ENCODE results near the gene PLK1. TPM values are rescaled to one million over a fixed set of nuclear protein-coding genes. Genes with fewer than 3 reads are reported as not detected.
A peak's percentile ranks its signal among the peaks of the same experiment; 100 is the strongest.

PLK1 gene
- polyA plus RNA-seq, 2 donors: 5.1 to 16.3 TPM

DNA sequence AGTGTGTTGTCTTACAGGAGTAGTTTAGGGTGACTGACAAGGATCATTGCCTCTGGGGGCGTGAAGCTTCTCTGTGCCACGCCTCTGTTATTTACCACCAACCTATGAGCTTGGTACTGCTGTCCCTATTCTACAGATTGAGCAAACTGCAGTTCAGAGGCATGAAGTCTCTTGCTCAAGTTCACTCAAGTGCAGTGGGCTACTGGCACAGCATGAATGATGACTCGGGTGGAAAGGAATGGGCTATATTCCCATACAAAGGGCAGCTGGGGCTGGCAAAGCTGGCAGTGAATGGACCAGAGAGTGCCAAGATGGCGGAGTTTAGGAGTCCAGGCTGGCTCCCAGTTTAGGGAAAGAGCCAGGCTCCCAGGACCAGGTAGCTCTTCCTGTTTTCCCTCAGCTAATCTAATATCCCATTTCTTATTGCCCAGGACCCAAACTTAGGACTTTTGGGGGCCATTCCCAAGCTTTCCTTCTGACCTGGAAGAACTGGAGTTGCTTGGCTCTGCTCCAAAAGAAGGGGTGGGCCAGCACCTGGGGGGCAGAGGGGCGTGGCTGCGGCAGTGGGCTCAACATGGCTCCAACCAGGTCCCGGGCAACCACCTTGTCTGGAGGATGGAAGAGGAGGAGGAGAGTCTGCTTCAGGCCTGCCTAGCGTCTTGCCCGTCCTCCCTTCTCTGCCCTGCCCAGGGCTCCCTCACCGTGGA is 12.9 kb downstream of the PLK1 start:
- H3K27ac ChIP-seq (ENCODE audit: low read depth in 2 of 2, low read length in 1 of 2): no peak overlapping the region
- no peaks in the 10 kb centered on the region for H3K9me3 ChIP-seq (ENCODE audit: control insufficient read depth in 2 of 2, insufficient read depth in 1 of 2, low read depth in 1 of 2, low read length in 1 of 2)
- WGBS, 2 donors: 89 to 93% methylated on average over 9 to 10 of the region's 10 CpGs
- H3K36me3 ChIP-seq (ENCODE audit: control insufficient read depth in 2 of 2, insufficient read depth in 2 of 2, low read length in 1 of 2): peaks cover 17 to 41% of the 10 kb centered on the region in 2 donors
- no peak overlapping the region for H3K4me3 ChIP-seq (ENCODE audit: low read depth in 1 of 2, low read length in 2 of 2)
- H3K27me3 ChIP-seq (ENCODE audit: control insufficient read depth in 1 of 2, insufficient read depth in 2 of 2, low read length in 2 of 2): no peaks in the 10 kb centered on the region
- no peaks in the 10 kb centered on the region for H3K4me1 ChIP-seq (ENCODE audit: control insufficient read depth in 2 of 2, insufficient read depth in 2 of 2, low read length in 1 of 2)

DNA sequence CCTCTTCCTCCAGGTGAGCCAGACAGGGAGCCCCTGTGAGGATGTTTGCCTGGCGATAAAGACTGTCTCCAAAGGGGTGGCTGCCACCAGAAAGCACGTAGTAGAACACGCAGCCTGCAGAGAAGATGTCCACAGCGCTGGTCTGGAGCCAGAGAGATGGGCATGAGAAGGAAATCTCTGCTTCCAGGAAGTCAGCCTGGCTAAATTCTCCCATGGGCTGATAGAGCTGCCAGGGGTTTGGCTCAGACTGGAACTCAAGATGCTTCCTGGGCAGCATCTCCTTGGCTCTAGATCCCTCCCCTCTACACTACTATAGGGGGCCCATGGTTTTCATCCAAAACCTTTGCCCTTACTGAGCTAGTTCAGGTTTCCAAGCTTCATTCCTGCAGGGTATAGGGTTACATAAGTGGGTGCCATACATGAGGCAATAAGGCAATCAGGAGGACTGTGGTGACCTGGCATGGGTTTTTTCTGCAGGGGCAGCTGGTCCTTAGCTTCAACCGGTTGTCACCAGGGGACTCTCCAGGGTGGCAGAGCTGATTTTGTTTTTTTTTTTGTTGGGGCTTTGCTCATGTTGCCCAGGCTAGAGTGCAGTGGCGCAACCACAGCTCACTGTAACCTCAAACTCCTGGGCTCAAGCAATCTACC is 13.6 kb downstream of the PLK1 start:
- H3K4me1 ChIP-seq (ENCODE audit: control insufficient read depth in 2 of 2, insufficient read depth in 2 of 2, low read length in 1 of 2): no peaks in the 10 kb centered on the region
- peaks cover 17 to 37% of the 10 kb centered on the region in 2 donors for H3K36me3 ChIP-seq (ENCODE audit: control insufficient read depth in 2 of 2, insufficient read depth in 2 of 2, low read length in 1 of 2)
- H3K4me3 ChIP-seq (ENCODE audit: low read depth in 1 of 2, low read length in 2 of 2): no peak overlapping the region
- WGBS, 2 donors: 95 to 96% methylated on average over 6 of the region's 6 CpGs
- H3K27me3 ChIP-seq (ENCODE audit: control insufficient read depth in 1 of 2, insufficient read depth in 2 of 2, low read length in 2 of 2): no peaks in the 10 kb centered on the region
- H3K27ac ChIP-seq (ENCODE audit: low read depth in 2 of 2, low read length in 1 of 2): no peak overlapping the region
- H3K9me3 ChIP-seq (ENCODE audit: control insufficient read depth in 2 of 2, insufficient read depth in 1 of 2, low read depth in 1 of 2, low read length in 1 of 2): no peaks in the 10 kb centered on the region

DNA sequence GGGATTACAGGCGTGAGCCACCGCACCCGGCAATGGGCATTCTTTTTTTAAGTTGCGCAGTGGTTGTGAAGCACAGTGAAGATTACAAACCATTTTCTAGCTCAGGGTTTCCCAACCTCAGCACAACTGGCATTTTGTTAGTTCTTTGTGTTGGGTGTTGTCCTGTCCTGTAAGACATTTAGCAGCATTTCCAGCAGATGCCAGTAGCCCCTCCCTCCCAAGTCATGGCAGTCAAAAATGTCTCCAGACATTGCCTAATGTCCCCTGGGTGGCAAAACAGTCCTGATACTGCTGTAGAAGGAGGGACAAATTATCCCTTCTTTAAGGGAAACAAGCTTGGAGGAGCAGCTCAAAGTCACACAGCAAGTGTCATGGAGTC is 15.6 kb downstream of the PLK1 start:
- H3K27ac ChIP-seq (ENCODE audit: low read depth in 2 of 2, low read length in 1 of 2): no peak overlapping the region
- peaks cover 10 to 20% of the 10 kb centered on the region in 2 donors for H3K36me3 ChIP-seq (ENCODE audit: control insufficient read depth in 2 of 2, insufficient read depth in 2 of 2, low read length in 1 of 2)
- no peaks in the 10 kb centered on the region for H3K9me3 ChIP-seq (ENCODE audit: control insufficient read depth in 2 of 2, insufficient read depth in 1 of 2, low read depth in 1 of 2, low read length in 1 of 2)
- H3K4me1 ChIP-seq (ENCODE audit: control insufficient read depth in 2 of 2, insufficient read depth in 2 of 2, low read length in 1 of 2): no peaks in the 10 kb centered on the region
- whole genome bisulfite sequencing, 2 donors: 93 to 95% methylated on average over 4 of the region's 4 CpGs
- H3K27me3 ChIP-seq (ENCODE audit: control insufficient read depth in 1 of 2, insufficient read depth in 2 of 2, low read length in 2 of 2): no peaks in the 10 kb centered on the region
- no peak overlapping the region for H3K4me3 ChIP-seq (ENCODE audit: low read depth in 1 of 2, low read length in 2 of 2)

- H3K27ac ChIP-seq (ENCODE audit: low read depth in 2 of 2, low read length in 1 of 2): no peak overlapping the region
- no peak overlapping the region for H3K4me3 ChIP-seq (ENCODE audit: low read depth in 1 of 2, low read length in 2 of 2)
- H3K4me1 ChIP-seq (ENCODE audit: control insufficient read depth in 2 of 2, insufficient read depth in 2 of 2, low read length in 1 of 2): no peaks in the 10 kb centered on the region
- no peaks in the 10 kb centered on the region for H3K9me3 ChIP-seq (ENCODE audit: control insufficient read depth in 2 of 2, insufficient read depth in 1 of 2, low read depth in 1 of 2, low read length in 1 of 2)
- H3K36me3 ChIP-seq (ENCODE audit: control insufficient read depth in 2 of 2, insufficient read depth in 2 of 2, low read length in 1 of 2): peaks cover 5 to 14% of the 10 kb centered on the region in 2 donors
- WGBS, 2 donors: 25 to 32% methylated on average over 32 of the region's 32 CpGs
- H3K27me3 ChIP-seq (ENCODE audit: control insufficient read depth in 1 of 2, insufficient read depth in 2 of 2, low read length in 2 of 2): no peaks in the 10 kb centered on the region
Measured at GRCh38 chr16:23694644-23695373, 16.1 kb downstream of the PLK1 start.

DNA sequence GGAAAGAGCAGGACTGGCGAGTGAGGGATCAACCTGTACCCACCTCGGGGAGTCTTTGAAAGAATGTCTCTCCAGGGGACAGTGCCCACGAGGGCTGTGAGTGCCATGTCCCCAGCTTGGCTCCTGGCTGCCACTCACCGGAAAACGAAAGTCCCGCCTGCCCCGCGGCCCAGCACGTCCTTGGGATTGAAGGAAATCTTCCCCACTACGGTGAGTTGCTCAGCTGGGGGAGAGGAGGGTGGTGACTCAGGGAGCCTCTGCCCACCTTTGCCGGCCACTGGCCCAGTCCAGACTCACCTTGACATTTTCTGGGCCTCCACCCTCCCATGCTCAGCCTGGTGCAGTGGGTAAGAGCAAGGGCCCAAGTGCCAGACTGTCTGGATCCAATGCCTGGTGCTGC is 17.1 kb downstream of the PLK1 start:
- Histone ChIP-seq H3K36me3 (ENCODE audit: control insufficient read depth in 2 of 2, insufficient read depth in 2 of 2, low read length in 1 of 2) (peaks cover 0 to 6% of the 10 kb centered on the region in 2 donors), H3K4me3 (ENCODE audit: low read depth in 1 of 2, low read length in 2 of 2) (no peak overlapping the region), H3K9me3 (ENCODE audit: control insufficient read depth in 2 of 2, insufficient read depth in 1 of 2, low read depth in 1 of 2, low read length in 1 of 2) (no peaks in the 10 kb centered on the region), H3K27ac (ENCODE audit: low read depth in 2 of 2, low read length in 1 of 2) (no peak overlapping the region), H3K27me3 (ENCODE audit: control insufficient read depth in 1 of 2, insufficient read depth in 2 of 2, low read length in 2 of 2) (no peaks in the 10 kb centered on the region), H3K4me1 (ENCODE audit: control insufficient read depth in 2 of 2, insufficient read depth in 2 of 2, low read length in 1 of 2) (no peaks in the 10 kb centered on the region)
- WGBS, 2 donors: 82 to 87% methylated on average over 11 of the region's 11 CpGs

GRCh38 chr16:23699100-23699499 is 20.4 kb downstream of the PLK1 start:
- Histone ChIP-seq H3K36me3 (ENCODE audit: control insufficient read depth in 2 of 2, insufficient read depth in 2 of 2, low read length in 1 of 2) (no peaks in the 10 kb centered on the region), H3K27me3 (ENCODE audit: control insufficient read depth in 1 of 2, insufficient read depth in 2 of 2, low read length in 2 of 2) (no peaks in the 10 kb centered on the region), H3K4me3 (ENCODE audit: low read depth in 1 of 2, low read length in 2 of 2) (no peak overlapping the region), H3K4me1 (ENCODE audit: control insufficient read depth in 2 of 2, insufficient read depth in 2 of 2, low read length in 1 of 2) (no peaks in the 10 kb centered on the region), H3K9me3 (ENCODE audit: control insufficient read depth in 2 of 2, insufficient read depth in 1 of 2, low read depth in 1 of 2, low read length in 1 of 2) (no peaks in the 10 kb centered on the region), H3K27ac (ENCODE audit: low read depth in 2 of 2, low read length in 1 of 2) (peak overlapping the region in 1 of 2 donors; percentile 26)
- 51 to 54% methylated on average over 4 of the region's 4 CpGs for WGBS, 2 donors

- Histone ChIP-seq H3K36me3 (ENCODE audit: control insufficient read depth in 2 of 2, insufficient read depth in 2 of 2, low read length in 1 of 2) (no peaks in the 10 kb centered on the region), H3K9me3 (ENCODE audit: control insufficient read depth in 2 of 2, insufficient read depth in 1 of 2, low read depth in 1 of 2, low read length in 1 of 2) (peaks cover 0 to 5% of the 10 kb centered on the region in 2 donors), H3K4me3 (ENCODE audit: low read depth in 1 of 2, low read length in 2 of 2) (no peak overlapping the region), H3K27me3 (ENCODE audit: control insufficient read depth in 1 of 2, insufficient read depth in 2 of 2, low read length in 2 of 2) (no peaks in the 10 kb centered on the region), H3K4me1 (ENCODE audit: control insufficient read depth in 2 of 2, insufficient read depth in 2 of 2, low read length in 1 of 2) (no peaks in the 10 kb centered on the region), H3K27ac (ENCODE audit: low read depth in 2 of 2, low read length in 1 of 2) (no peak overlapping the region)
- WGBS, 2 donors: 78 to 82% methylated on average over 2 of the region's 2 CpGs
Measured at GRCh38 chr16:23700093-23700492, 21.4 kb downstream of the PLK1 start.

GRCh38 chr16:23700509-23700908 is 21.8 kb downstream of the PLK1 start:
- WGBS, 2 donors: 26 to 38% methylated on average over 8 of the region's 8 CpGs
- Histone ChIP-seq H3K27ac (ENCODE audit: low read depth in 2 of 2, low read length in 1 of 2) (no peak overlapping the region), H3K4me3 (ENCODE audit: low read depth in 1 of 2, low read length in 2 of 2) (no peak overlapping the region), H3K9me3 (ENCODE audit: control insufficient read depth in 2 of 2, insufficient read depth in 1 of 2, low read depth in 1 of 2, low read length in 1 of 2) (peaks cover 0 to 7% of the 10 kb centered on the region in 2 donors), H3K36me3 (ENCODE audit: control insufficient read depth in 2 of 2, insufficient read depth in 2 of 2, low read length in 1 of 2) (no peaks in the 10 kb centered on the region), H3K4me1 (ENCODE audit: control insufficient read depth in 2 of 2, insufficient read depth in 2 of 2, low read length in 1 of 2) (no peaks in the 10 kb centered on the region), H3K27me3 (ENCODE audit: control insufficient read depth in 1 of 2, insufficient read depth in 2 of 2, low read length in 2 of 2) (no peaks in the 10 kb centered on the region)

GRCh38 chr16:23701045-23701444 is 22.4 kb downstream of the PLK1 start:
- WGBS, 2 donors: 72% methylated on average over 8 of the region's 8 CpGs
- Histone ChIP-seq H3K36me3 (ENCODE audit: control insufficient read depth in 2 of 2, insufficient read depth in 2 of 2, low read length in 1 of 2) (no peaks in the 10 kb centered on the region), H3K9me3 (ENCODE audit: control insufficient read depth in 2 of 2, insufficient read depth in 1 of 2, low read depth in 1 of 2, low read length in 1 of 2) (peaks cover 0 to 7% of the 10 kb centered on the region in 2 donors), H3K27ac (ENCODE audit: low read depth in 2 of 2, low read length in 1 of 2) (no peak overlapping the region), H3K4me3 (ENCODE audit: low read depth in 1 of 2, low read length in 2 of 2) (no peak overlapping the region), H3K4me1 (ENCODE audit: control insufficient read depth in 2 of 2, insufficient read depth in 2 of 2, low read length in 1 of 2) (no peaks in the 10 kb centered on the region), H3K27me3 (ENCODE audit: control insufficient read depth in 1 of 2, insufficient read depth in 2 of 2, low read length in 2 of 2) (no peaks in the 10 kb centered on the region)

Data from esophagus (tissue), 2 donors.